ENCODE results near the gene DCAF11.

DNA sequence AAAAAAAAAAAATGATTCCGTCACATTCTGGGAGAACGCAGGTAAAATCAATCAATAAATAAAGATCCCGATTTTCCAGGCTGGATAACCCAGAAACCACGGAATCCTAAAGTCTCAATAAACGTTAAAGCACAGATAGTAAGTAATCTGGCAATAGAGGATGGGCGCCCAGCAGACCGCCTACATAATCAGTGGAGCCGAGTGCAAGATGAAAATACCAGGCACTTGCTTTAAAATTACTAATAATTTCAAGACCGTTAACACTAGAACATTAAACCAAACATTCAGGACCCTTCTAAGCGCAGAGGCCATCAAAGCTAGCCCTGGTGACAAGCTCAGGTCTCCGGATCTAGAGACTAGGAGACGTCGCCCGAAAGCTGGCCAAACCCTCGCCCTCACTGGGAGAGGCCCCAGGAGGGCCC, 1.2 kb upstream of the DCAF11 start:
- TF ChIP-seq POLR2AphosphoS5 (IDR thresholded peaks at IDR 0.05) (no peak), POLR2A (IDR thresholded peaks at IDR 0.05) (no peak)
- TF ChIP-seq, protein P1, sequence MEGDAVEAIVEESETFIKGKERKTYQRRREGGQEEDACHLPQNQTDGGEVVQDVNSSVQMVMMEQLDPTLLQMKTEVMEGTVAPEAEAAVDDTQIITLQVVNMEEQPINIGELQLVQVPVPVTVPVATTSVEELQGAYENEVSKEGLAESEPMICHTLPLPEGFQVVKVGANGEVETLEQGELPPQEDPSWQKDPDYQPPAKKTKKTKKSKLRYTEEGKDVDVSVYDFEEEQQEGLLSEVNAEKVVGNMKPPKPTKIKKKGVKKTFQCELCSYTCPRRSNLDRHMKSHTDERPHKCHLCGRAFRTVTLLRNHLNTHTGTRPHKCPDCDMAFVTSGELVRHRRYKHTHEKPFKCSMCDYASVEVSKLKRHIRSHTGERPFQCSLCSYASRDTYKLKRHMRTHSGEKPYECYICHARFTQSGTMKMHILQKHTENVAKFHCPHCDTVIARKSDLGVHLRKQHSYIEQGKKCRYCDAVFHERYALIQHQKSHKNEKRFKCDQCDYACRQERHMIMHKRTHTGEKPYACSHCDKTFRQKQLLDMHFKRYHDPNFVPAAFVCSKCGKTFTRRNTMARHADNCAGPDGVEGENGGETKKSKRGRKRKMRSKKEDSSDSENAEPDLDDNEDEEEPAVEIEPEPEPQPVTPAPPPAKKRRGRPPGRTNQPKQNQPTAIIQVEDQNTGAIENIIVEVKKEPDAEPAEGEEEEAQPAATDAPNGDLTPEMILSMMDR (IDR thresholded peaks at IDR 0.05), result no peak

Data from breast epithelium (tissue), 3 donors.